GM12878 (cell line): ENCODE measurements around the gene TMEM167B. TPM values are rescaled to one million over a fixed set of nuclear protein-coding genes. Genes with fewer than 3 reads are reported as not detected.

ENCODE experiments used
- ATAC-seq: fragments of 200-7000 bp; cut with Tn5 transposase; 3 replicates; pipeline ENCODE4 v1.9.1; 2020; ENCODE audit warnings: mild to moderate bottlenecking, moderate library complexity
- BruUV-seq: library from RNA; stranded (reverse); fragments of 400-500 nt; replicated peaks from 2 replicates; lab custom pipeline; 2021; lab: Mats Ljungman, UMichigan
- CTCF ChIA-PET: fragments of 300-600 bp; sonication (Branson Sonifier 250); formaldehyde crosslinking; extraction: SDS; loops from one replicate; lab custom pipeline; 2021; ENCODE audit warnings: inconsistent platforms; lab: Yijun Ruan, JAX
- POLR2A ChIA-PET: fragments of 350-600 bp; formaldehyde crosslinking; extraction: SDS; loops from one replicate; lab custom pipeline; 2021; ENCODE audit warnings: inconsistent platforms; lab: Charles Lee
- RAD21 ChIA-PET: fragments of 300-600 bp; sonication (Branson Sonifier 250); formaldehyde crosslinking; loops from one replicate; lab custom pipeline; 2023; ENCODE audit warnings: antibody characterized with exemption; ENCODE audit not compliant: unreplicated experiment; lab: Charles Lee
- SMC1A ChIA-PET: fragments of 300-600 bp; sonication (Branson Sonifier 250); formaldehyde crosslinking; loops from one replicate; lab custom pipeline; 2023; ENCODE audit not compliant: unreplicated experiment, uncharacterized antibody; lab: Charles Lee
- DNase-seq: peaks from one replicate; pipeline ENCODE4 v3.0.0-alpha.2; 2011; ENCODE audit warnings: low read depth, low spot score
- FAIRE-seq: peaks from 3 replicates; lab custom pipeline; 2011; peaks lifted over from hg19 to GRCh38; lab: Jason Lieb, UNC
- H2AFZ ChIP-seq: 2 replicates; pipeline ENCODE4 v1.6.0; 2011; ENCODE audit warnings: low read depth, low read length, control low read depth; ENCODE audit not compliant: control insufficient read depth
- H3K27ac ChIP-seq: 2 replicates; pipeline ENCODE4 v1.5.1; 2011; ENCODE audit warnings: control low read depth; ENCODE audit not compliant: control insufficient read depth, insufficient read depth
- H3K27me3 ChIP-seq, 2 experiments: replicated peaks in 1 of 2; 2 replicates each; pipeline versions ENCODE4 v1.6.0 to v1.6.1; 2011; ENCODE audit warnings: low read length in 1 of 2; ENCODE audit not compliant: control insufficient read depth in 2 of 2, insufficient read depth in 2 of 2
- H3K36me3 ChIP-seq, 2 experiments: 2 replicates each; pipeline ENCODE4 v1.5.1; 2011; ENCODE audit warnings: low read length in 1 of 2; ENCODE audit not compliant: control insufficient read depth in 2 of 2, insufficient read depth in 2 of 2
- H3K4me1 ChIP-seq: 2 replicates; pipeline ENCODE4 v1.6.1; 2011; ENCODE audit warnings: mild to moderate bottlenecking, low read length, moderate library complexity, mixed read lengths; ENCODE audit not compliant: control insufficient read depth, insufficient read depth
- H3K4me2 ChIP-seq: 2 replicates; pipeline ENCODE4 v1.6.0; 2011; ENCODE audit warnings: control low read depth; ENCODE audit not compliant: control insufficient read depth, insufficient read depth
- H3K4me3 ChIP-seq: fragments of 200-600 bp; sonication (generic); 2 replicates; pipeline ENCODE4 v1.5.1; 2016
- H3K79me2 ChIP-seq: 2 replicates; pipeline ENCODE4 v1.6.0; 2011; ENCODE audit warnings: low read length; ENCODE audit not compliant: control insufficient read depth, insufficient read depth
- H3K9ac ChIP-seq: 2 replicates; pipeline ENCODE4 v1.8.0; 2011; ENCODE audit warnings: low read length, control low read depth, mixed read lengths; ENCODE audit not compliant: control insufficient read depth, insufficient read depth
- H3K9me3 ChIP-seq: replicated peaks from 3 replicates; pipeline ENCODE4 v1.5.1; 2011; ENCODE audit warnings: mild to moderate bottlenecking, low read length; ENCODE audit not compliant: control insufficient read depth, insufficient read depth
- H4K20me1 ChIP-seq: 2 replicates; pipeline ENCODE4 v1.6.0; 2011; ENCODE audit not compliant: control insufficient read depth, insufficient read depth
- ASH2L ChIP-seq: fragments of 300-600, 200-600 bp; sonication (generic); IDR thresholded peaks from 2 replicates; pipeline ENCODE4 v1.6.1; 2017; ENCODE audit warnings: low read depth, mild to moderate bottlenecking, borderline replicate concordance
- CHD2 ChIP-seq: IDR thresholded peaks from 2 replicates; pipeline ENCODE4 v1.6.1; 2011; ENCODE audit warnings: low read depth, low read length, improper control_type of control experiment, borderline replicate concordance
- CHD4 ChIP-seq: fragments of 200-600 bp; sonication (generic); IDR thresholded peaks from 2 replicates; pipeline ENCODE4 v1.6.1; 2016; ENCODE audit warnings: mild to moderate bottlenecking
- CREM ChIP-seq: IDR thresholded peaks from 2 replicates; pipeline ENCODE4 v1.6.1; 2014; ENCODE audit warnings: antibody characterized with exemption, low read depth
- EED ChIP-seq: sonication (generic); IDR thresholded peaks from 2 replicates; pipeline ENCODE4 v1.6.1; 2016; ENCODE audit warnings: antibody characterized with exemption, low read depth
- EZH2 ChIP-seq: IDR thresholded peaks from 2 replicates; pipeline ENCODE4 v1.6.1; 2012; ENCODE audit warnings: low read depth, mild to moderate bottlenecking, control low read depth, inconsistent platforms, low read length, borderline replicate concordance; ENCODE audit not compliant: control insufficient read depth
- GATAD2B ChIP-seq: fragments of 450-650 bp; conservative IDR thresholded peaks from 2 replicates; pipeline ENCODE4 v1.6.1; 2017; ENCODE audit warnings: low read depth, mild to moderate bottlenecking, moderate library complexity
- HDAC6 ChIP-seq: fragments of 200-600 bp; sonication (generic); IDR thresholded peaks from one replicate; pipeline ENCODE4 v1.8.0; 2017; ENCODE audit warnings: antibody characterized with exemption; ENCODE audit not compliant: unreplicated experiment
- MTA2 ChIP-seq: fragments of 450-650 bp; IDR thresholded peaks from 2 replicates; pipeline ENCODE4 v1.6.1; 2016; ENCODE audit warnings: low read depth, mild to moderate bottlenecking, moderate library complexity
- MTA3 ChIP-seq: IDR thresholded peaks from 2 replicates; pipeline ENCODE4 v1.6.1; 2012; ENCODE audit warnings: low read length, inconsistent platforms, borderline replicate concordance
- NBN ChIP-seq: fragments of 450-650 bp; IDR thresholded peaks from 2 replicates; pipeline ENCODE4 v1.6.1; 2016
- PBX3 ChIP-seq: IDR thresholded peaks from 2 replicates; pipeline ENCODE4 v1.6.1; 2011; ENCODE audit warnings: mild to moderate bottlenecking, low read depth, low read length, moderate library complexity; ENCODE audit not compliant: insufficient replicate concordance
- PML ChIP-seq: IDR thresholded peaks from 2 replicates; pipeline ENCODE4 v1.6.1; 2012; ENCODE audit warnings: low read length, inconsistent platforms
- RAD21 ChIP-seq: IDR thresholded peaks from 2 replicates; pipeline ENCODE4 v1.6.1; 2011; ENCODE audit warnings: mild to moderate bottlenecking, low read depth, low read length, moderate library complexity; ENCODE audit not compliant: insufficient read depth
- RB1 ChIP-seq: fragments of 450-650 bp; formaldehyde crosslinking; IDR thresholded peaks from 2 replicates; pipeline ENCODE4 v1.6.1; 2017; ENCODE audit warnings: mild to moderate bottlenecking, borderline replicate concordance
- SIN3A ChIP-seq: IDR thresholded peaks from 2 replicates; pipeline ENCODE4 v1.6.1; 2012; ENCODE audit warnings: low read depth, low read length, improper control_type of control experiment
- SKIL ChIP-seq: fragments of 450-650 bp; IDR thresholded peaks from 2 replicates; pipeline ENCODE4 v1.6.1; 2017; ENCODE audit warnings: mild to moderate bottlenecking, low read depth, inconsistent platforms; ENCODE audit not compliant: poor library complexity, severe bottlenecking
- SMARCA5 ChIP-seq: fragments of 450-650 bp; IDR thresholded peaks from 2 replicates; pipeline ENCODE4 v1.6.1; 2017; ENCODE audit warnings: mild to moderate bottlenecking
- STAT3 ChIP-seq: IDR thresholded peaks from 2 replicates; pipeline ENCODE4 v1.6.1; 2011; ENCODE audit warnings: low read depth, low read length, improper control_type of control experiment
- TCF7 ChIP-seq: IDR thresholded peaks from 2 replicates; pipeline ENCODE4 v1.6.1; 2014; ENCODE audit warnings: antibody characterized with exemption, borderline replicate concordance
- YBX1 ChIP-seq: fragments of 450-650 bp; IDR thresholded peaks from 2 replicates; pipeline ENCODE4 v1.6.1; 2016; ENCODE audit warnings: antibody characterized with exemption
- YY1 ChIP-seq: IDR thresholded peaks from 2 replicates; pipeline ENCODE4 v1.6.1; 2011; ENCODE audit warnings: low read depth, mild to moderate bottlenecking, low read length
- WGBS: methylation state at CpG from one replicate; pipeline ENCODE4 v1.1.6; 2016; ENCODE audit warnings: low lambda C conversion rate; ENCODE audit not compliant: insufficient replicate concordance, insufficient coverage; ENCODE audit errors: missing lambda C conversion rate; 5-methylcytosine and 5-hydroxymethylcytosine counted together
- in situ Hi-C: fragments of 300-500 bp; cut with MboI; formaldehyde crosslinking; loops from 9 replicates; pipeline ENCODE4 v1.14.3; 2018; ENCODE audit warnings: mixed read lengths
- intact Hi-C: fragments of 100-400 bp; cut with micrococcal nuclease; formaldehyde crosslinking; loops from one replicate; pipeline ENCODE4 v1.14.2; 2022; ENCODE audit not compliant: unreplicated experiment
- polyA plus RNA-seq, 11 experiments: library from polyadenylated mRNA; depleted of rRNA in 4 of 11; unstranded in 6 of 11; stranded (reverse) in 5 of 11; fragments of >200 nt; fragmentation: Nextera tagmentation in 4 of 11; fragmentation: Illumina TruSeq in 1 of 11; extraction: Ambion mirVana in 4 of 11; extraction: Trizol in 1 of 11; gene quantifications; 1 replicate in 1 of 11; 2 replicates in 10 of 11; pipeline versions ENCODE4 v1.2.1 to v1.2.3, GENCODE V29; 2011 to 2016; ENCODE audit warnings: inconsistent platforms in 2 of 11, missing spikeins in 2 of 11, low read depth in 1 of 11
- total RNA-seq, 4 experiments: library from RNA; depleted of rRNA in 3 of 4; stranded (reverse); fragments of >200 nt in 3 of 4; fragmentation: Illumina TruSeq in 1 of 4; extraction: Trizol in 1 of 4; gene quantifications; 2 replicates each; pipeline versions ENCODE4 v1.2.1 to v1.2.3, GENCODE V29; 2013 to 2021

Gene TMEM167B
- total and polyA plus RNA-seq, 10 of the 15 experiments (the other 5 are each of a cell fraction or from before 2014, with no cell fraction given): 15.6 to 26.1 (median 21.1) TPM

- DNase-seq (peak; percentile 31), ATAC-seq (peak; percentile 89), FAIRE-seq (peak; percentile 86)
- CTCF ChIA-PET: interaction anchor here (0.6 to 8.3 kb wide), 35 partner anchors 9 to 873 kb away, joined by 3 to 57 read pairs (median 5); partner anchors contain the start of genes PRPF38B and TMEM167B
- Histone ChIP-seq H3K36me3 (no peaks in the 10 kb centered on the region), H4K20me1 (no peaks in the 10 kb centered on the region), H3K9ac (no peak overlapping the region), H3K9me3 (no peaks in the 10 kb centered on the region), H3K27ac (no peak overlapping the region), H3K27me3 (peaks cover 8 to 11% of the 10 kb centered on the region in 2 experiments), H3K79me2 (no peaks in the 10 kb centered on the region), H3K4me1 (peaks cover 15% of the 10 kb centered on the region), H3K4me2 (peak overlapping the region; percentile 86), H2AFZ (peak overlapping the region; percentile 83), H3K4me3 (peak overlapping the region; percentile 45; the same call in 1 of the 2 replicates)
- RAD21 ChIA-PET: interaction anchor here (0.6 to 2.6 kb wide), 10 partner anchors 12 to 286 kb away, joined by 3 to 11 read pairs (median 4); partner anchors contain the start of genes TAF13, TMEM167B and WDR47
- POLR2A ChIA-PET: interaction anchor here (0.6 to 3.7 kb wide), 3 partner anchors 10 to 401 kb away, joined by 3 to 25 read pairs (median 4); no protein-coding TSS in a partner anchor
- intact Hi-C loops: loop anchor here (1.0 to 10.0 kb wide), 9 partner anchors 12 to 284 kb away; partner anchors contain the start of genes CLCC1, SORT1 and WDR47
- in situ Hi-C loops: no loop called here
- 10% methylated on average over 31 of the region's 31 CpGs for WGBS
- BruUV-seq: no TSS peak
- SMC1A ChIA-PET: interaction anchor here (0.7 to 4.6 kb wide), 8 partner anchors 8 to 284 kb away, joined by 3 to 33 read pairs (median 4); no protein-coding TSS in a partner anchor
- 0 out of 2 replicates have a peak, but pooled peaks have one; percentile 63 for TF ChIP-seq SMARCA5
- peak; percentile 81; the same call in 1 of the 2 replicates for TF ChIP-seq RB1
- TF ChIP-seq YBX1: no peak
- 0 out of 2 replicates have a peak, but pooled peaks have one; percentile 41 for TF ChIP-seq CREM
- TF ChIP-seq MTA2: peak; percentile 30; the same call in 1 of the 2 replicates
- TF ChIP-seq STAT3: no peak
- no peak for TF ChIP-seq MTA3
- no peak for TF ChIP-seq SKIL
- peak; percentile 54 for TF ChIP-seq HDAC6
- TF ChIP-seq SIN3A: no peak
- no peak for TF ChIP-seq EZH2
- no peak for TF ChIP-seq PML
- TF ChIP-seq RAD21: peak; percentile 74
- no peak for TF ChIP-seq CHD2
- peak; percentile 72; the same call in 1 of the 2 replicates for TF ChIP-seq GATAD2B
- TF ChIP-seq PBX3: no peak
- TF ChIP-seq ASH2L: no peak
- peak; percentile 57; the same call in 1 of the 2 replicates for TF ChIP-seq EED
- TF ChIP-seq NBN: peak; percentile 62; the same call in 1 of the 2 replicates
- TF ChIP-seq YY1: peak; percentile 74; the same call in 1 of the 2 replicates
- no peak for TF ChIP-seq CHD4
- TF ChIP-seq TCF7: 0 out of 2 replicates have a peak, but pooled peaks have one; percentile 43
Observed at GRCh38 chr1:109112652-109113285, 22.2 kb downstream of the TMEM167B start.
